KMS-11 (cell line): Measurements from ENCODE around the gene MCTP1.
"Not testable (repeated sequence)": the region's sequence is repeated elsewhere in the genome, so short reads cannot be mapped to it uniquely, and the experiment has no call there.

ENCODE experiments used
- H2AFZ ChIP-seq: fragments of 200-600 bp; sonication (generic); 2 replicates; pipeline ENCODE4 v1.6.1; 2016; ENCODE audit warnings: antibody characterized with exemption, mixed run types, low read depth
- H3K27ac ChIP-seq: fragments of 200-600 bp; sonication (generic); 2 replicates; pipeline ENCODE4 v1.6.1; 2016; ENCODE audit warnings: mild to moderate bottlenecking, mixed run types
- H3K27me3 ChIP-seq: fragments of 200-600 bp; sonication (generic); 2 replicates; pipeline ENCODE4 v1.6.1; 2017; ENCODE audit warnings: mild to moderate bottlenecking, low read depth, mixed run types, moderate library complexity; ENCODE audit not compliant: insufficient read depth
- H3K36me3 ChIP-seq: fragments of 200-600 bp; sonication (generic); 2 replicates; pipeline ENCODE4 v1.6.1; 2017; ENCODE audit warnings: mild to moderate bottlenecking, mixed run types; ENCODE audit not compliant: insufficient read depth
- H3K4me1 ChIP-seq: fragments of 200-600 bp; sonication (generic); 2 replicates; pipeline ENCODE4 v1.6.1; 2016; ENCODE audit warnings: mild to moderate bottlenecking, low read depth, mixed run types; ENCODE audit not compliant: poor library complexity, severe bottlenecking
- H3K4me2 ChIP-seq: fragments of 200-600 bp; sonication (generic); 2 replicates; pipeline ENCODE4 v1.7.0; 2016; ENCODE audit warnings: mild to moderate bottlenecking, mixed run types
- H3K4me3 ChIP-seq: fragments of 200-600 bp; sonication (generic); IDR thresholded peaks from 2 replicates; pipeline ENCODE4 v1.6.1; 2017; ENCODE audit warnings: low read depth, low read length, mixed read lengths; ENCODE audit not compliant: insufficient read depth
- H3K79me2 ChIP-seq: fragments of 200-600 bp; sonication (generic); 2 replicates; pipeline ENCODE4 v1.6.1; 2016; ENCODE audit warnings: low read depth, mixed run types; ENCODE audit not compliant: insufficient read depth
- H3K9ac ChIP-seq: fragments of 200-600 bp; sonication (generic); 2 replicates; pipeline ENCODE4 v1.6.1; 2016; ENCODE audit warnings: mild to moderate bottlenecking, mixed run types
- H4K20me1 ChIP-seq: fragments of 200-600 bp; sonication (generic); 2 replicates; pipeline ENCODE4 v1.6.1; 2016; ENCODE audit warnings: mild to moderate bottlenecking, mixed run types; ENCODE audit not compliant: insufficient read depth
- TF ChIP-seq, protein P1 (sequence below): fragments of 200-600 bp; sonication (generic); conservative IDR thresholded peaks from 2 replicates; pipeline ENCODE4 v1.6.1; 2017; ENCODE audit warnings: low read depth, mild to moderate bottlenecking, antibody characterized with exemption, low read length, moderate library complexity, mixed read lengths

MCTP1 gene

DNA sequence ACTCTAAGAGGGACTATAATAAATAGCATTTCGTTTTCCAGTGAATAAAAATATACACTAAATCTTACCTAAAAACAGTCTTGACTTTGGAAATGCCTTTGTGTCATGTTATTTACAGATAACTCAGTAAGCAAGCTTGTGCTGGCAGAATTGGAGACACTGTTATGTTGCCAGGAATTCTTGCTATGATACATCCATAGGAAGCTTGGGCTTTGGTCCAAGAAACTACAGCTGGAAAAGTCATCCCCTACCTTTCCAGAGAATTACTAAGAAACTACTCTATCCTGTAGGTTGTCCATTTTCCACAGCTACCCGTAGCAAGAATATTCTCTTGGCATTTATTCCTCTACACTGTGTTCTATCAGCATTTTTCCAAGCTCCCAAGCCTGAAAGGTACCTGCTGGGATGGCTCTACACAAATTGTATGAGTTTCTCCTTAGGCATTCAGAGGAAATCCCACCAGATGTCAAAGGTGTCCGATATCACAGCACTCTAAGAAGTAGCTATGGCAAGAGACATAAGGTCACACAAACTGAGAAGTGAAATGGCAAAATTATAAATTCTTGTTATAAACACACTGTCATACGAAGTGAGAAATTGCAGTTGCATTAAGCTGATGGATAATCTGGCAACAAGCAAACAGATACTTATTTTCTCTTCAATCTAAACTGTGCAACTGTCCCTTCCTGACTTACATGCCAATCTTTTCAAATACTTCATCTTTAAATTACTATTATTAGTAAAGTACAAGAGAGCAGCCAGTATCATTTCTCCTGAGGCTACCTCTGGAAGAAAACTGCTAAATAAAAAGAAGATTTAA lies 68.5 kb downstream of the MCTP1 start:
- H3K36me3 ChIP-seq, result no peaks in the 10 kb centered on the region
- no peak overlapping the region for H2AFZ ChIP-seq
- H3K27ac ChIP-seq, result no peak overlapping the region
- no peak overlapping the region for H3K9ac ChIP-seq
- H3K79me2 ChIP-seq, result no peaks in the 10 kb centered on the region
- no peaks in the 10 kb centered on the region for H4K20me1 ChIP-seq
- H3K4me1 ChIP-seq, result no peaks in the 10 kb centered on the region
- TF ChIP-seq, protein P1, sequence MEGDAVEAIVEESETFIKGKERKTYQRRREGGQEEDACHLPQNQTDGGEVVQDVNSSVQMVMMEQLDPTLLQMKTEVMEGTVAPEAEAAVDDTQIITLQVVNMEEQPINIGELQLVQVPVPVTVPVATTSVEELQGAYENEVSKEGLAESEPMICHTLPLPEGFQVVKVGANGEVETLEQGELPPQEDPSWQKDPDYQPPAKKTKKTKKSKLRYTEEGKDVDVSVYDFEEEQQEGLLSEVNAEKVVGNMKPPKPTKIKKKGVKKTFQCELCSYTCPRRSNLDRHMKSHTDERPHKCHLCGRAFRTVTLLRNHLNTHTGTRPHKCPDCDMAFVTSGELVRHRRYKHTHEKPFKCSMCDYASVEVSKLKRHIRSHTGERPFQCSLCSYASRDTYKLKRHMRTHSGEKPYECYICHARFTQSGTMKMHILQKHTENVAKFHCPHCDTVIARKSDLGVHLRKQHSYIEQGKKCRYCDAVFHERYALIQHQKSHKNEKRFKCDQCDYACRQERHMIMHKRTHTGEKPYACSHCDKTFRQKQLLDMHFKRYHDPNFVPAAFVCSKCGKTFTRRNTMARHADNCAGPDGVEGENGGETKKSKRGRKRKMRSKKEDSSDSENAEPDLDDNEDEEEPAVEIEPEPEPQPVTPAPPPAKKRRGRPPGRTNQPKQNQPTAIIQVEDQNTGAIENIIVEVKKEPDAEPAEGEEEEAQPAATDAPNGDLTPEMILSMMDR, result no peak
- no peak overlapping the region for H3K4me2 ChIP-seq
- no peak overlapping the region for H3K4me3 ChIP-seq
- H3K27me3 ChIP-seq, result no peaks in the 10 kb centered on the region

DNA sequence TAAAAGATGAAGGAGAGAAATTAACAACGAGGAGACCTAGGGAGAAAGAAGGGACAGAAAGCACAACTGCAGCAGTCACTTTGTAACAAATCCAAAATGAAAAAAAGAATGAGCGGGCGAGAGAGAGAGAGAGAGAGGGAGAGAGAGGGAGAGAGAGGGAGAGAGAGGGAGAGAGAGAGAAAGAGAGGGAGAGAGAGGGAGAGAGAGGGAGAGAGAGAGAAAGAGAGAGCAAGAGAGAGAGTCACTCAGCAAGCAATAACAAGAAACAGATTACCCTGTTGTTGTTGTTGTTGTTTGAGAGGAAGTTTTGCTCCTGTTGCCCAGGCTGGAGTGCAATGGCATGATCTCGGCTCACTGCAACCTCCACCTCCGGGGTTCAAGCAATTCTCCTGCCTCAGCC lies 77.1 kb downstream of the MCTP1 start:
- H4K20me1 ChIP-seq, H3K9ac ChIP-seq, H3K4me2 ChIP-seq, H3K4me3 ChIP-seq, H3K27me3 ChIP-seq, H3K36me3 ChIP-seq, H3K27ac ChIP-seq, H3K4me1 ChIP-seq, H3K79me2 ChIP-seq, H2AFZ ChIP-seq: not testable (repeated sequence)

DNA sequence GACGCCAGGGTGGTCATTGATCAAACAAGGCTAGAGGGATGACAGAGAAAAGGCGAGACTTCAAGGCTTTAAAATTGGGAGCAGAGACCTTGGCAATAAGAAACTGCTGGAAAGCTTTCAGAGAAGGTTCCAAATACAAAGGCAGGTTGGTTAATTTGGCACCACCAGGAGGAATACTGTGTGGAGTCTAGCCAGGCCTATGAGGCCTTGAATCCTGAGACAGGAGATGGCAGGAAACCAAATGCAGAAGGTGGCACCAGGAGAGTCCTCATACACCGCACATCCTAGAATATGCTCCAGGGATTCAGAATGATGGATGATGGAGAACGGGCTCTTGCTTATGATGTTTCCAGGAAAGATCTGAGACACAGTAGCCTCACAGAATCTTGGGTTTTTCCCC lies 90.0 kb downstream of the MCTP1 start:
- Histone ChIP-seq H3K4me1 (no peaks in the 10 kb centered on the region), H3K36me3 (no peaks in the 10 kb centered on the region), H3K27me3 (no peaks in the 10 kb centered on the region), H3K79me2 (no peaks in the 10 kb centered on the region), H3K9ac (no peak overlapping the region), H3K4me3 (no peak overlapping the region), H4K20me1 (no peaks in the 10 kb centered on the region), H3K27ac (no peak overlapping the region), H3K4me2 (no peak overlapping the region), H2AFZ (no peak overlapping the region)
- TF ChIP-seq, protein P1, result no peak

DNA sequence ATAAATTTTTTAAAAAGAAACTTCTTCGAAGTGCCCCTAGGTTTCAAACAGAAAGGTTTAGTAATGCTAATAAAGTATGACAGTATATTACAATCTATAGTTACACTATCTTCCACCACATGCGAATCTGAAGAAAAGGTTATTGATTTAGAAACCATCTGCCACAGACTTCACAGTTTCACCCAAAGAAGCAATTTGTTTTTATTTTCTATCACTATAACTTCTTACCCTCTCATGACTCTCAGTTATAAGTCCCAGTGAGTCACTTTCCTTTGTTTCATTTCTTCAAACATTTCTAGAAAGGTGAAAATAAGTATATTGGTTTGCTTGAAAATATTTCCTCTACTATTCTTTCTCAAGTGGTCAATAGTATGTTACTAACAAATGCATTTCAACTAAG lies 93.6 kb downstream of the MCTP1 start:
- Histone ChIP-seq H2AFZ (no peak overlapping the region), H3K79me2 (no peaks in the 10 kb centered on the region), H3K4me3 (no peak overlapping the region), H3K9ac (no peak overlapping the region), H3K27me3 (no peaks in the 10 kb centered on the region), H3K27ac (no peak overlapping the region), H3K36me3 (no peaks in the 10 kb centered on the region), H3K4me2 (no peak overlapping the region), H4K20me1 (no peaks in the 10 kb centered on the region), H3K4me1 (no peaks in the 10 kb centered on the region)
- TF ChIP-seq, protein P1, result no peak

DNA sequence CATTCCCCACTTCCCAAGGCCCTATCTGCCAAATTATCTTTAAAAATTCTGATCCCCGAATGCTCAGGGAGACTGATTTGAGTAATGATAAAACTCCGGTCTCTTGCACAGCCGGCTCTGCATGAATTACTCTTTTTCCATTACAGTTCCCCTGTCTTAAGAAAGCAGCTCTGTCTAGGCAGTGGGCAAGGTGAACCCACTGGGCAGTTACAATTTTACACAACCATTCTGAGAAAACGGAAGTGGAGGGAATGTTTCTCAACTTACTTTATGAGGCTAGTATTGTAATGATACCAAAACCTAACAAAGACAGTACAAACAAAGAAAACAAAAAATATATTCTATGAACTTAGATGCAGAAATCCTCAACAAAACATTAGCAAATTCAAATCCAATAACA lies 100.0 kb downstream of the MCTP1 start:
- H3K4me3 ChIP-seq, result no peak overlapping the region
- no peak overlapping the region for H3K4me2 ChIP-seq
- TF ChIP-seq, protein P1, result no peak
- H3K27me3 ChIP-seq, result no peaks in the 10 kb centered on the region
- no peaks in the 10 kb centered on the region for H3K79me2 ChIP-seq
- H3K4me1 ChIP-seq, result no peaks in the 10 kb centered on the region
- H2AFZ ChIP-seq, result no peak overlapping the region
- H3K27ac ChIP-seq, result no peak overlapping the region
- H3K9ac ChIP-seq, result no peak overlapping the region
- no peaks in the 10 kb centered on the region for H4K20me1 ChIP-seq
- H3K36me3 ChIP-seq, result no peaks in the 10 kb centered on the region
